ENCODE measurements around the gene WWTR1. TPM values are rescaled to one million over a fixed set of nuclear protein-coding genes. Genes with fewer than 3 reads are reported as not detected.

WWTR1 gene
- total RNA-seq, 1 experiment from 2014 or later: 197 TPM

- no peak for DNase-seq (ENCODE audit: low read depth)
- in situ Hi-C loops (cut with HindIII; ENCODE audit: low pct_unique_long_range_greater_than_20kb, low sequenced_read_pairs): no loop called here
Measured at GRCh38 chr3:149495581-149496125, 162.2 kb downstream of the WWTR1 start.

- in situ Hi-C loops (cut with HindIII; ENCODE audit: low pct_unique_long_range_greater_than_20kb, low sequenced_read_pairs): no loop called here
- DNase-seq (ENCODE audit: low read depth): no peak
Measured at GRCh38 chr3:149494759-149495580, 162.9 kb downstream of the WWTR1 start.

GRCh38 chr3:149494022-149494758 lies 163.6 kb downstream of the WWTR1 start:
- in situ Hi-C loops (cut with HindIII; ENCODE audit: low pct_unique_long_range_greater_than_20kb, low sequenced_read_pairs): no loop called here
- DNase-seq (ENCODE audit: low read depth): no peak

- in situ Hi-C loops (cut with HindIII; ENCODE audit: low pct_unique_long_range_greater_than_20kb, low sequenced_read_pairs): no loop called here
- no peak for DNase-seq (ENCODE audit: low read depth)
Measured at GRCh38 chr3:149493315-149494021, 164.4 kb downstream of the WWTR1 start.

GRCh38 chr3:149490260-149490971 lies 167.4 kb downstream of the WWTR1 start:
- DNase-seq (ENCODE audit: low read depth): no peak
- in situ Hi-C loops (cut with HindIII; ENCODE audit: low pct_unique_long_range_greater_than_20kb, low sequenced_read_pairs): no loop called here

GRCh38 chr3:149489060-149489690 lies 168.7 kb downstream of the WWTR1 start:
- no peak for DNase-seq (ENCODE audit: low read depth)
- in situ Hi-C loops (cut with HindIII; ENCODE audit: low pct_unique_long_range_greater_than_20kb, low sequenced_read_pairs): no loop called here

GRCh38 chr3:149487598-149488197 lies 170.1 kb downstream of the WWTR1 start:
- in situ Hi-C loops (cut with HindIII; ENCODE audit: low pct_unique_long_range_greater_than_20kb, low sequenced_read_pairs): no loop called here
- DNase-seq (ENCODE audit: low read depth): no peak

GRCh38 chr3:149486726-149487125 lies 171.1 kb downstream of the WWTR1 start:
- in situ Hi-C loops (cut with HindIII; ENCODE audit: low pct_unique_long_range_greater_than_20kb, low sequenced_read_pairs): no loop called here
- DNase-seq (ENCODE audit: low read depth): no peak

- in situ Hi-C loops (cut with HindIII; ENCODE audit: low pct_unique_long_range_greater_than_20kb, low sequenced_read_pairs): no loop called here
- DNase-seq (ENCODE audit: low read depth): no peak
Measured at GRCh38 chr3:149481491-149481890, 176.3 kb downstream of the WWTR1 start.

GRCh38 chr3:149481056-149481455 lies 176.8 kb downstream of the WWTR1 start:
- no peak for DNase-seq (ENCODE audit: low read depth)
- in situ Hi-C loops (cut with HindIII; ENCODE audit: low pct_unique_long_range_greater_than_20kb, low sequenced_read_pairs): no loop called here

GRCh38 chr3:149480326-149481017 lies 177.4 kb downstream of the WWTR1 start:
- peak; percentile 74 for DNase-seq (ENCODE audit: low read depth)
- in situ Hi-C loops (cut with HindIII; ENCODE audit: low pct_unique_long_range_greater_than_20kb, low sequenced_read_pairs): no loop called here

GRCh38 chr3:149479621-149480325 lies 178.1 kb downstream of the WWTR1 start:
- in situ Hi-C loops (cut with HindIII; ENCODE audit: low pct_unique_long_range_greater_than_20kb, low sequenced_read_pairs): no loop called here
- DNase-seq (ENCODE audit: low read depth): no peak

- DNase-seq (ENCODE audit: low read depth): no peak
- in situ Hi-C loops (cut with HindIII; ENCODE audit: low pct_unique_long_range_greater_than_20kb, low sequenced_read_pairs): no loop called here
Measured at GRCh38 chr3:149476225-149476624, 181.6 kb downstream of the WWTR1 start.

- DNase-seq (ENCODE audit: low read depth): no peak
Measured at GRCh38 chr3:149475451-149476060, 182.3 kb downstream of the WWTR1 start.

GRCh38 chr3:149474250-149474817 lies 183.5 kb downstream of the WWTR1 start, which contains the start of gene TM4SF4:
TSS of gene TM4SF4 (plus strand) at chr3:149474697. CDS start at chr3:149474878, 181 bp downstream.
- in situ Hi-C loops (cut with HindIII; ENCODE audit: low pct_unique_long_range_greater_than_20kb, low sequenced_read_pairs): no loop called here
- DNase-seq (ENCODE audit: low read depth): no peak

More at GRCh38 chr3:149475451-149476060, 182.3 kb downstream of the WWTR1 start:
- in situ Hi-C loops (cut with HindIII; ENCODE audit: low pct_unique_long_range_greater_than_20kb, low sequenced_read_pairs): no loop called here
